Non-pigmented ciliary epithelial cell (primary cell): ENCODE measurements around the gene GPRC5C.
"Not testable (repeated sequence)": the region's sequence is repeated elsewhere in the genome, so short reads cannot be mapped to it uniquely, and the experiment has no call there.

Experiments
- DNase-seq: peaks from one replicate; pipeline ENCODE4 v3.0.0-alpha.2; 2010; ENCODE audit warnings: low read depth

The GPRC5C gene

GRCh38 chr17:74431568-74432423 lies at the start of gene GPRC5C:
GPRC5C (plus strand) TSS chr17:74432088; CDS start chr17:74439777, 7,689 bp downstream.
- DNase-seq, result no peak

GRCh38 chr17:74383141-74383540 lies 48.7 kb upstream of the GPRC5C start:
- DNase-seq, result no peak

- no peak for DNase-seq
Observed at GRCh38 chr17:74385201-74385600, 46.7 kb upstream of the GPRC5C start.

- no peak for DNase-seq
Observed at GRCh38 chr17:74386386-74386785, 45.5 kb upstream of the GPRC5C start.

- DNase-seq, result no peak
Observed at GRCh38 chr17:74387365-74388218, 44.3 kb upstream of the GPRC5C start.

GRCh38 chr17:74389084-74389753 lies 42.7 kb upstream of the GPRC5C start:
- no peak for DNase-seq

- no peak for DNase-seq
Observed at GRCh38 chr17:74389937-74390679, 41.8 kb upstream of the GPRC5C start.

- DNase-seq, result no peak
Observed at GRCh38 chr17:74390680-74391653, 40.9 kb upstream of the GPRC5C start.

- no peak for DNase-seq
Observed at GRCh38 chr17:74391771-74392170, 40.1 kb upstream of the GPRC5C start.

- no peak for DNase-seq
Observed at GRCh38 chr17:74392848-74393247, 39.0 kb upstream of the GPRC5C start.

- DNase-seq, result no peak
Observed at GRCh38 chr17:74393346-74393942, 38.4 kb upstream of the GPRC5C start.

- DNase-seq, result no peak
Observed at GRCh38 chr17:74394275-74394950, 37.5 kb upstream of the GPRC5C start.

- no peak for DNase-seq
Observed at GRCh38 chr17:74394977-74395376, 36.9 kb upstream of the GPRC5C start.

- DNase-seq, result no peak
Observed at GRCh38 chr17:74396567-74396966, 35.3 kb upstream of the GPRC5C start.

- DNase-seq, result no peak
Observed at GRCh38 chr17:74402048-74402447, 29.8 kb upstream of the GPRC5C start.

GRCh38 chr17:74403512-74404137 lies 28.3 kb upstream of the GPRC5C start:
- DNase-seq, result no peak

- DNase-seq, result no peak
Observed at GRCh38 chr17:74404218-74404617, 27.7 kb upstream of the GPRC5C start.

GRCh38 chr17:74404789-74405188 lies 27.1 kb upstream of the GPRC5C start:
- no peak for DNase-seq

- DNase-seq, result not testable (repeated sequence)
Observed at GRCh38 chr17:74405311-74405710, 26.6 kb upstream of the GPRC5C start.
